A673 (cell line): ENCODE data around the gene MARS1. TPM values are rescaled to one million over a fixed set of nuclear protein-coding genes. Genes with fewer than 3 reads are reported as not detected.
A peak's percentile ranks its signal among the peaks of the same experiment; 100 is the strongest.
"Not testable (repeated sequence)": the region's sequence is repeated elsewhere in the genome, so short reads cannot be mapped to it uniquely, and the experiment has no call there.

Experiments
- Bru-seq: library from RNA; stranded (reverse); fragments of 400-500 nt; gene quantifications from one replicate; lab custom pipeline; 2021; lab: Mats Ljungman, UMichigan
- BruChase-seq, 2 experiments: library from RNA; stranded (reverse); fragments of 400-500 nt; gene quantifications; one replicate each; lab custom pipeline; 2021; lab: Mats Ljungman, UMichigan
- BruUV-seq: library from RNA; stranded (reverse); fragments of 400-500 nt; replicated peaks from 2 replicates; lab custom pipeline; 2021; lab: Mats Ljungman, UMichigan
- CTCF ChIA-PET: fragments of 300-600 bp; sonication (Branson Sonifier 250); formaldehyde crosslinking; loops from one replicate; lab custom pipeline; 2022; ENCODE audit warnings: antibody characterized with exemption; lab: Charles Lee
- POLR2A ChIA-PET: fragments of 300-600 bp; sonication (Branson Sonifier 250); formaldehyde crosslinking; loops from one replicate; lab custom pipeline; 2022; ENCODE audit warnings: antibody characterized with exemption; ENCODE audit not compliant: low non-redundant PET; lab: Charles Lee
- DNase-seq: peaks from one replicate; pipeline ENCODE4 v3.0.0-alpha.2; 2015; ENCODE audit warnings: low spot score
- H3K27ac ChIP-seq: fragments of 200-600 bp; sonication (generic); 2 replicates; pipeline ENCODE4 v1.5.1; 2016; ENCODE audit warnings: mixed run types, low read depth, mild to moderate bottlenecking, mixed read lengths, antibody characterized with exemption, low read length; ENCODE audit not compliant: poor library complexity, severe bottlenecking
- H3K27me3 ChIP-seq: fragments of 200-600 bp; sonication (generic); replicated peaks from 2 replicates; pipeline ENCODE4 v1.6.1; 2017; ENCODE audit warnings: mixed run types, low read depth, mild to moderate bottlenecking, mixed read lengths, antibody characterized with exemption, low read length; ENCODE audit not compliant: insufficient read depth, poor library complexity
- H3K36me3 ChIP-seq: fragments of 200-600 bp; sonication (generic); 2 replicates; pipeline ENCODE4 v1.6.1; 2016; ENCODE audit warnings: mixed run types, mild to moderate bottlenecking, mixed read lengths, antibody characterized with exemption, low read length; ENCODE audit not compliant: insufficient read depth, poor library complexity, severe bottlenecking
- H3K4me1 ChIP-seq: fragments of 200-600 bp; sonication (generic); 2 replicates; pipeline ENCODE4 v1.6.1; 2017; ENCODE audit warnings: mixed run types, mild to moderate bottlenecking, mixed read lengths, antibody characterized with exemption, low read length; ENCODE audit not compliant: insufficient read depth, poor library complexity, severe bottlenecking
- H3K4me3 ChIP-seq: fragments of 200-600 bp; sonication (generic); 2 replicates; pipeline ENCODE4 v1.5.1; 2016; ENCODE audit warnings: low read depth, mixed run types, mild to moderate bottlenecking, mixed read lengths, low read length; ENCODE audit not compliant: poor library complexity, severe bottlenecking
- H3K9me3 ChIP-seq: fragments of 200-600 bp; sonication (generic); 2 replicates; pipeline ENCODE4 v1.6.1; 2016; ENCODE audit warnings: mixed run types, low read depth, mild to moderate bottlenecking, mixed read lengths, antibody characterized with exemption, low read length; ENCODE audit not compliant: poor library complexity, severe bottlenecking
- CTCF ChIP-seq: fragments of 300-800, 200-600 bp; sonication (generic); conservative IDR thresholded peaks from 2 replicates; pipeline ENCODE4 v1.5.1; 2017; ENCODE audit warnings: low read depth, mild to moderate bottlenecking, antibody characterized with exemption, low read length, moderate library complexity, mixed read lengths
- EZH2 ChIP-seq: fragments of 200-600 bp; sonication (generic); IDR thresholded peaks from 2 replicates; pipeline ENCODE4 v1.6.1; 2017; ENCODE audit warnings: borderline replicate concordance, low read depth, mild to moderate bottlenecking, mixed read lengths, antibody characterized with exemption, low read length; ENCODE audit not compliant: poor library complexity, severe bottlenecking
- intact Hi-C: fragments of 100-400 bp; cut with micrococcal nuclease; formaldehyde crosslinking; loops from one replicate; pipeline ENCODE4 v1.10.0; 2022; ENCODE audit not compliant: unreplicated experiment
- long read RNA-seq: library from polyadenylated mRNA; stranded (forward); transcript quantifications from one replicate; pipeline ENCODE4 v2.0.0, GENCODE V29; 2022
- total RNA-seq: library from RNA; stranded (reverse); gene quantifications from 2 replicates; pipeline ENCODE4 v1.2.3, GENCODE V29; 2021

Gene MARS1
- 467 and 504 TPM in 2 replicates for total RNA-seq
- Bru-seq, nascent RNA, result percentile 88 among the genes with signal in this experiment
- BruChase-seq, experiment 1, labeled RNA remaining after a 2-hour chase, result percentile 91 among the genes with signal in this experiment
- percentile 95 among the genes with signal in this experiment for BruChase-seq, experiment 2, labeled RNA remaining after a 6-hour chase
- long read RNA-seq, transcript MARS-201 (21 exons, 2,905 nt), result major isoform, 1,049 of 1,269 reads
- long read RNA-seq, partial matches to known transcripts, result 76 of 1,269 reads
- long read RNA-seq, other reads (novel, unspliced or antisense), result 144 of 1,269 reads

- no peaks in the 10 kb centered on the region for H3K9me3 ChIP-seq
- DNase-seq, result peak; percentile 99
- BruUV-seq, result no TSS peak
- no peak for TF ChIP-seq EZH2
- peak; percentile 48 for TF ChIP-seq CTCF
- CTCF ChIA-PET, result no interaction called here
- peak within 1 kb of the TSS; percentile 84 for H3K4me3 ChIP-seq
- peaks cover 9% of the 10 kb centered on the region for H3K4me1 ChIP-seq
- H3K36me3 ChIP-seq, result peaks cover 39% of the 10 kb centered on the region
- POLR2A ChIA-PET, result interaction anchor here (0.8 kb wide), 1 partner anchor 13 kb away, joined by 8 read pairs; no protein-coding TSS in a partner anchor
- H3K27me3 ChIP-seq, result no peaks in the 10 kb centered on the region
- intact Hi-C loops, result no loop called here
- peak within 1 kb of the TSS; percentile 94 for H3K27ac ChIP-seq
These were observed at the start of gene MARS1 for GRCh38 chr12:57487597-57488401. TSS of gene MARS1 (plus strand) at chr12:57488068. CDS start at chr12:57488091, 23 bp downstream.

DNA sequence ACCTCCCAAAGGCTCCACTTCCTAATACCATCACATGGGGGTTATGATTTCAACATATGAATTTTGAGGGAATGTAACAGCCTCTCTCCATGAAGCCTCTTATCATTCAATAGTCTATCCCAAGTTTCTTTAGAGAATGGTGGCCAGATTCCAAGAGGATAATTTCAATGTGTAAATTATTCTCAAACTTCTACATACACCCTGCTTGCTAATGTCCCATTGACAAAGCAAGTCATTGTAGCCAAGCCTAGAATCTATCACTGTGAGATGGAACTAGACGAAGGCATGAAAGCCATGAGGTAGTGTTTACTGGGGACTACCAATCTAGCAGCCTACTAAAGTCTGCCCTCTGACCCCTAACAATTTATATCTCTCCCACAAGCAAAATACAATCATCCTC is 49.5 kb upstream of the MARS1 start:
- intact Hi-C loops, result no loop called here
- no peaks in the 10 kb centered on the region for H3K4me1 ChIP-seq
- TF ChIP-seq EZH2, result no peak
- TF ChIP-seq CTCF, result no peak
- ChIA-PET CTCF (no interaction called here), POLR2A (no interaction called here)
- H3K4me3 ChIP-seq, result no peak overlapping the region
- H3K27me3 ChIP-seq, result no peaks in the 10 kb centered on the region
- H3K27ac ChIP-seq, result no peak overlapping the region
- no TSS peak for BruUV-seq
- DNase-seq, result no peak
- H3K36me3 ChIP-seq, result no peaks in the 10 kb centered on the region
- H3K9me3 ChIP-seq, result no peaks in the 10 kb centered on the region

DNA sequence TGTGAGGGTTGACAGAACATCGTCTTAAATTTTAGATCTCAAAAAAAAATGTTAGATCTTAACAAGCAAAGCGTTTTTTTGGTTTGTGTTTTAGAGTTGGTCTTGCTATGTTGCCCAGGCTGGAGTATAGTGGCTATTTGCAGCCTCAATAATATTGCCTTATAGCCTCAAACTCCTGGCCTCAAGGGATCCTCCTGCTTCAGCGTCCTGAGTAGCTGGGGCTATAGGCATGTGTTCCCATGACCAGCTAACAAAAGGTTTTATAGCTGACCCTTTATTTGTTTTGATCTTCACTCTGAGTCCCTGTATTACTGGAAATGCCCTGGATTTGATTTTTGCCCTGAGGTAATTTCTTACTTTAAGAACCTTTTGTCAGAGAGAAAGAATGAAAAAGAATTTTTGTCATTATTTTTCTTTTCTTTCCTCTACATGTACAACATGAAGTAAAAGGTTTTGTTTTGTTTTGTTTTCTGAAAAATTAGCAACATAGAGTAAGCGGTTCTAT is 48.1 kb upstream of the MARS1 start:
- H3K4me1 ChIP-seq, result no peaks in the 10 kb centered on the region
- ChIA-PET CTCF (no interaction called here), POLR2A (no interaction called here)
- no TSS peak for BruUV-seq
- TF ChIP-seq EZH2 (no peak), CTCF (no peak)
- no peaks in the 10 kb centered on the region for H3K9me3 ChIP-seq
- DNase-seq, result no peak
- H3K4me3 ChIP-seq, result no peak overlapping the region
- no peaks in the 10 kb centered on the region for H3K36me3 ChIP-seq
- intact Hi-C loops, result no loop called here
- no peaks in the 10 kb centered on the region for H3K27me3 ChIP-seq
- no peak overlapping the region for H3K27ac ChIP-seq

- H3K4me3 ChIP-seq, BruUV-seq, H3K36me3 ChIP-seq, H3K27me3 ChIP-seq, DNase-seq, intact Hi-C loops, H3K9me3 ChIP-seq, H3K27ac ChIP-seq, CTCF ChIA-PET, H3K4me1 ChIP-seq: not testable (repeated sequence)
- POLR2A ChIA-PET, result interaction anchor here (0.6 kb wide), 1 partner anchor 14 kb away, joined by 7 read pairs; the partner anchor contains the start of gene INHBE
These were observed 46.5 kb upstream of the MARS1 start for GRCh38 chr12:57441393-57441792.
